ENCODE measurements around the gene SLC6A3.

SLC6A3 gene

DNA sequence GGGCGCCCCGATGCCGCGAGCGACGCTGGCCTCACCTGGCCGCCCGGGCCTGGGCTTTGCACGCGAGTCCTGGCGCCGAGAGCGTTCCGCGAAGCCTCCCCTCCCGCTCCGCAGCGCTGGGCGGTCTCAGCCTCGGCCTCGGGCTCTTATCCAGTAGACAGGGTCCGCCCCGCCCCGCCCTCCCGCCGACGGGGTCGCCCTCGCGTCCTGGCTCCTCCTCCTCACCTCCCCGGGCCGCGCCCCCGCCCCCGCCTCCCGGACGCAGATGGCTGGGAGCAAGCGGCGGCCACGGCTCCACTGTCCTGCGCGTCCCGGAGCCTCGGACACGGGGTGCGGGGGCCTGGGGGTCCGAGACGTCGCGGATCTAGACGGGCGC is at the start of gene SLC6A3:
SLC6A3 (minus strand) TSS at position 128 of the 376 bp plus-strand sequence. CDS start 2,243 bp downstream, outside the sequence.
- no peak within 1 kb of the TSS for H3K27ac Mint-ChIP-seq
- H3K36me3 Mint-ChIP-seq (ENCODE audit: low read depth) = no peaks in the 10 kb centered on the region
- peaks cover 3% of the 10 kb centered on the region for H3K9me3 Mint-ChIP-seq
- H3K4me3 Mint-ChIP-seq = peak within 1 kb of the TSS; percentile 40
- DNase-seq = peak; percentile 64
- peaks cover 36% of the 10 kb centered on the region for H3K4me1 Mint-ChIP-seq (ENCODE audit: low read depth)
- peaks cover 66% of the 10 kb centered on the region for H3K27me3 Mint-ChIP-seq

GRCh38 chr5:1493941-1494340 is 48.7 kb upstream of the SLC6A3 start:
- Mint-ChIP-seq H3K4me1 (ENCODE audit: low read depth) (peaks cover 81% of the 10 kb centered on the region), H3K9me3 (no peaks in the 10 kb centered on the region), H3K27ac (peak overlapping the region; percentile 76), H3K4me3 (peak overlapping the region; percentile 66), H3K27me3 (no peaks in the 10 kb centered on the region), H3K36me3 (ENCODE audit: low read depth) (peaks cover 93% of the 10 kb centered on the region)
- DNase-seq = no peak

DNA sequence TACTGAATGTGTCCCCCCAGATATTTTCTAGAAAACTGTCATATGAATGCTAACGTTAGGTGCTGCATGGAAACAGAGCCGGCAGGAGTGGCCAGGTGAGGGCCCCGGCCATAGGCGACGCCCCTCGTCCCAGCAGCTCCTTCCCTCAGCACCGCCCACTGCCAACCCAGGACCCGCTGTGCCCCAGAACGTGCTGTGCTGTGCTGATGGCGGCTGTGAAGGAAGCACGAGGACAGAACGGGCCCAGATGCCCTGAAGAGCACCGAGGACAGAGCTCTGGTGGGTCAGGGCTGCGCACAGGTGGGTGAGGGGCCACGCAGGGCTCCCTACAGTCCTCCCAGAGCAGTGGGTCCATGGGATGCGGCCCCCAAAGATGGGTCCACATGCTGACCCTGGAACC is 48.2 kb upstream of the SLC6A3 start:
- Mint-ChIP-seq H3K4me1 (ENCODE audit: low read depth) (peaks cover 84% of the 10 kb centered on the region), H3K4me3 (peak overlapping the region; percentile 66), H3K27me3 (no peaks in the 10 kb centered on the region), H3K9me3 (no peaks in the 10 kb centered on the region), H3K27ac (peak overlapping the region; percentile 76), H3K36me3 (ENCODE audit: low read depth) (peaks cover 93% of the 10 kb centered on the region)
- no peak for DNase-seq

- Mint-ChIP-seq H3K4me1 (ENCODE audit: low read depth) (peaks cover 87% of the 10 kb centered on the region), H3K4me3 (peak overlapping the region; percentile 66), H3K27ac (peak overlapping the region; percentile 2), H3K27me3 (no peaks in the 10 kb centered on the region), H3K9me3 (no peaks in the 10 kb centered on the region), H3K36me3 (ENCODE audit: low read depth) (peaks cover 93% of the 10 kb centered on the region)
- no peak for DNase-seq
Measured at GRCh38 chr5:1492757-1493156, 47.5 kb upstream of the SLC6A3 start.

DNA sequence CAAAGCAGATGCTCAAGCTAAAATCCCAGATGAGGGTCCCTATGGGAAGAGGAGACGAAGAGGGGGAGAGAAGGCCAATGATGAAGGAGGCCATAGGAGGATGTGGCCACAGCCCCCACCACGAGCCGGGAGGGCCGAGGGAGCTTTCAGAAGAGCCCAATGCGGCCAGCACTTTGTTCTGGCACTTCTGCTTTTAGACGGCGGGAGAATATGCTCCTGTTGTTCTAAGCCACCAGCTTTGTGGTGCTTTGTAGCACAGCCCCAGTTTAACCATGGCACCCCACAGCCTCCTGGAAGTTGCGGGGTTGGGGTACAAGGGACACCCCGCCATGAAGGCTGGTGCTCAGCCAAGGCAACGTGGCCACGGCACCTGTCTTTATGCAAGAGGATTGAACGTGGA is 45.1 kb upstream of the SLC6A3 start:
- Mint-ChIP-seq H3K9me3 (no peaks in the 10 kb centered on the region), H3K4me3 (no peak overlapping the region), H3K27ac (peak overlapping the region; percentile 92), H3K4me1 (ENCODE audit: low read depth) (peaks cover 73% of the 10 kb centered on the region), H3K27me3 (no peaks in the 10 kb centered on the region), H3K36me3 (ENCODE audit: low read depth) (peaks cover 95% of the 10 kb centered on the region)
- DNase-seq = no peak

- H3K9me3 Mint-ChIP-seq = no peaks in the 10 kb centered on the region
- DNase-seq = no peak
- H3K27me3 Mint-ChIP-seq = no peaks in the 10 kb centered on the region
- peak overlapping the region; percentile 92 for H3K27ac Mint-ChIP-seq
- H3K36me3 Mint-ChIP-seq (ENCODE audit: low read depth) = peaks cover 94% of the 10 kb centered on the region
- peak overlapping the region; percentile 40 for H3K4me3 Mint-ChIP-seq
- peaks cover 71% of the 10 kb centered on the region for H3K4me1 Mint-ChIP-seq (ENCODE audit: low read depth)
Measured at GRCh38 chr5:1489754-1490153, 44.5 kb upstream of the SLC6A3 start.

GRCh38 chr5:1488882-1489680 is 43.8 kb upstream of the SLC6A3 start:
- Mint-ChIP-seq H3K4me1 (ENCODE audit: low read depth) (peaks cover 70% of the 10 kb centered on the region), H3K9me3 (no peaks in the 10 kb centered on the region), H3K36me3 (ENCODE audit: low read depth) (peaks cover 87% of the 10 kb centered on the region), H3K4me3 (peak overlapping the region; percentile 41), H3K27ac (peak overlapping the region; percentile 92), H3K27me3 (no peaks in the 10 kb centered on the region)
- DNase-seq = peak; percentile 63

- Mint-ChIP-seq H3K27me3 (no peaks in the 10 kb centered on the region), H3K36me3 (ENCODE audit: low read depth) (peaks cover 78% of the 10 kb centered on the region), H3K4me3 (no peak overlapping the region), H3K9me3 (no peaks in the 10 kb centered on the region), H3K27ac (no peak overlapping the region), H3K4me1 (ENCODE audit: low read depth) (peaks cover 53% of the 10 kb centered on the region)
- DNase-seq = no peak
Measured at GRCh38 chr5:1487079-1487764, 42.0 kb upstream of the SLC6A3 start.

DNA sequence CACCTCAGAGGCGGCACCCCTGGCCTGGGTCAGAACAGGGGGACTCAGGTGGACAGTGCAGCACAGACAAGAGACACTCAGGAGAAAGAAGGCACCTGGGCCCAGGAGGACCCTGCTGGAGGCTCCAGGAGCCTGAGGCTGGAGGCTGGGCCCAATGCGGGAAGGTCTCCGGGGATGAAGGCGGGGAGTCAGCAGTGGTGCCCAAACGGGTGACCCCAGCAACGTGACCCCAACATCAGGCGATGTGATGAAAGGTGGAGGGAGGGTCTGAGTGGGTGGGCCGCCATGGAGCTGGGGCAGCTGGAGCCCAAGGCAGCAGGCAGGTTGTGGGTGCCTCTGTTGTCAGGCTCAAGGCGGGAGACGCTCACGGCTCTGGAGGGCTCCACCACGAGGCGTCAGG is 41.0 kb upstream of the SLC6A3 start:
- H3K9me3 Mint-ChIP-seq = no peaks in the 10 kb centered on the region
- no peak overlapping the region for H3K27ac Mint-ChIP-seq
- peaks cover 45% of the 10 kb centered on the region for H3K4me1 Mint-ChIP-seq (ENCODE audit: low read depth)
- DNase-seq = no peak
- no peaks in the 10 kb centered on the region for H3K27me3 Mint-ChIP-seq
- H3K36me3 Mint-ChIP-seq (ENCODE audit: low read depth) = peaks cover 77% of the 10 kb centered on the region
- H3K4me3 Mint-ChIP-seq = no peak overlapping the region

DNA sequence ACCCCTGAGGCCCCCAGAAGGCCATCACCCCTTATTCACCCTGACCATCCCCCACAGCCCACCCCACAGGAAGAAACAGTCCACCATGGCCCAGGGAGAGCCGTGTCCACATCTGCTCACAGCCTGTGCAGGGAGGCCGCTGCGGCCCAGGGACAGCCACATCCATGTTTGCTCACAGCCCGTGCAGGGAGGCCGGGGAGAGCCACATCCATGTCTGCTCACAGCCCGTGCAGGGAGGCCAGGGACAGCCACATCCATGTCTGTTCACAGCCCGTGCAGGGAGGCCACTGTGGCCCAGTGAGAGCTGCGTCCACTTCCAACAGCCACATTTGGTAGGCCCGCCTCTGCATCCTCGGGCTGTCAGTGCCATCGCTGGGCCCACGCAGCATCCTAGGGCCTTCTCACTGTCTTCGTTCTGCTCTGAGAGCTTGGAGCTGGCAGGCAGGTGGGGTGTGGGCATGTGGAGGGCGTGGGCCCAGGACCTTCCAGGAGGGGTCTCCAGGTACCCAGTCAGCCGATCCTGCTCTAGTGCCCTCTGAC is 40.4 kb upstream of the SLC6A3 start:
- Mint-ChIP-seq H3K27me3 (no peaks in the 10 kb centered on the region), H3K9me3 (no peaks in the 10 kb centered on the region), H3K36me3 (ENCODE audit: low read depth) (peaks cover 75% of the 10 kb centered on the region), H3K27ac (no peak overlapping the region), H3K4me1 (ENCODE audit: low read depth) (peaks cover 40% of the 10 kb centered on the region), H3K4me3 (no peak overlapping the region)
- no peak for DNase-seq

- Mint-ChIP-seq H3K4me3 (no peak overlapping the region), H3K27ac (peak overlapping the region; percentile 81), H3K4me1 (ENCODE audit: low read depth) (peaks cover 38% of the 10 kb centered on the region), H3K36me3 (ENCODE audit: low read depth) (peaks cover 75% of the 10 kb centered on the region), H3K27me3 (no peaks in the 10 kb centered on the region), H3K9me3 (no peaks in the 10 kb centered on the region)
- DNase-seq = no peak
Measured at GRCh38 chr5:1484730-1485578, 39.7 kb upstream of the SLC6A3 start.

DNA sequence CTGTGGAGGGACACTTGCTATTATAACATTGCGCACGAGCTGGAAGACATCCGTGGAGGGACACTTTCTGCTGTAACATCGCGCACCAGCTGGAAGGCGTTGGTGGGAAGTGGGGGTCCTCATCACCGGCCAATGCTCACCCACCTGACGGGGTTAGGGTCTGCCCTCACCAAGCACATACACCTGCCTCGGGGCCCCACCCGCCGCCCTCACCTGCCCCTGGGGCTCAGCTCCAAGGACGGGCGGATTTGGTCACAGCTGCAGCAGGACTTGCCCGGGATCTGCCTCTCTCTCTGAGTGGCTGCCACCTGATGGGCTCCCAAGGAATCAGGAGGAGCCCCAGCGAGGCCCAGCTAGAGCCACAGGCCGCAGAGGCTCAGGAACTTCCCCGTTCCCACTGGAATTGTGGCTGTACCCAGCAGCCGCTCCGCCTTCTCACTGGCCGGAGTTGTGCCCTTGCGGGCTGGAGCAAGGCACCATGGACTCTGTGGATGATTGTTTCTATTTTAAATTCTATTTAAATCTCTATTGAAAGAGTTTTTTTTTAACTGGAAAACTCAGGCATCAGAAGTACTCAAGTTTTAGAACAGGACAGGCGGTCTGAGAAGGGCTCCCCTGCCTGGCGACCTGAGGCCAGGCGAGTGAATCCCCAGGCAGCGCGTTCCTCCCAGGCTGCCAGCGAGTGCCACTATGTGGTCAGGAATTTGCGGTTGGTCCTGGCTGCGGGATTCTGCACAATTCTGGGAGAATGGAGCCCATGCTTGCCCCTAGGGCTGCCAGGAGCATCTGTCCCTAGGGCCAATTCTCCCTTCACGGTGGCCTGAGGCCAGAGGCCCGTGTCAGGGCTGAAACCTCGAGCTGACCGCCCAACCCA is 38.9 kb upstream of the SLC6A3 start:
- H3K4me1 Mint-ChIP-seq (ENCODE audit: low read depth) = peaks cover 32% of the 10 kb centered on the region
- DNase-seq = no peak
- no peaks in the 10 kb centered on the region for H3K27me3 Mint-ChIP-seq
- H3K9me3 Mint-ChIP-seq = no peaks in the 10 kb centered on the region
- peaks cover 72% of the 10 kb centered on the region for H3K36me3 Mint-ChIP-seq (ENCODE audit: low read depth)
- H3K4me3 Mint-ChIP-seq = no peak overlapping the region
- H3K27ac Mint-ChIP-seq = no peak overlapping the region

- no peak overlapping the region for H3K4me3 Mint-ChIP-seq
- no peak overlapping the region for H3K27ac Mint-ChIP-seq
- H3K27me3 Mint-ChIP-seq = no peaks in the 10 kb centered on the region
- H3K4me1 Mint-ChIP-seq (ENCODE audit: low read depth) = peaks cover 22% of the 10 kb centered on the region
- peaks cover 74% of the 10 kb centered on the region for H3K36me3 Mint-ChIP-seq (ENCODE audit: low read depth)
- no peak for DNase-seq
- H3K9me3 Mint-ChIP-seq = no peaks in the 10 kb centered on the region
Measured at GRCh38 chr5:1483064-1483463, 37.8 kb upstream of the SLC6A3 start.
